Common myeloid progenitor, CD34-positive (primary cell): ENCODE results near the gene MOB3A.

Experiments used
- CTCF ChIA-PET: fragments of 350-600 bp; sonication (Branson Sonifier 250); formaldehyde crosslinking; loops from one replicate; lab custom pipeline; 2021; ENCODE audit warnings: antibody characterized with exemption; lab: Charles Lee
- POLR2A ChIA-PET: fragments of 350-600 bp; sonication (Branson Sonifier 250); formaldehyde crosslinking; loops from one replicate; lab custom pipeline; 2021; ENCODE audit warnings: antibody characterized with exemption; lab: Charles Lee
- DNase-seq, 3 donors: peaks; one replicate each; pipeline versions ENCODE4 v3.0.0 to v3.0.0-alpha.2; 2013
- H3K27ac ChIP-seq, 2 experiments: 1 replicate in 1 of 2; 2 replicates in 1 of 2; pipeline ENCODE4 v1.7.0; 2013; ENCODE audit warnings: inconsistent platforms in 2 of 2, low read length in 2 of 2, mild to moderate bottlenecking in 2 of 2, low read depth in 1 of 2, moderate library complexity in 1 of 2; ENCODE audit not compliant: severe bottlenecking in 2 of 2, insufficient read depth in 1 of 2, poor library complexity in 1 of 2
- H3K27me3 ChIP-seq, 5 experiments: replicated peaks in 2 of 5; 1 replicate in 3 of 5; 2 replicates in 2 of 5; pipeline versions ENCODE4 v1.6.1 to v1.7.0; 2013; ENCODE audit warnings: low read length in 4 of 5, mild to moderate bottlenecking in 2 of 5, moderate library complexity in 2 of 5, inconsistent platforms in 1 of 5; ENCODE audit not compliant: insufficient read depth in 5 of 5, control insufficient read depth in 4 of 5
- H3K36me3 ChIP-seq, 4 experiments: 1 replicate in 2 of 4; 2 replicates in 2 of 4; pipeline versions ENCODE4 v1.6.1 to v1.7.0; 2013; ENCODE audit warnings: low read length in 3 of 4, control low read depth in 1 of 4, mild to moderate bottlenecking in 1 of 4; ENCODE audit not compliant: control insufficient read depth in 4 of 4, insufficient read depth in 4 of 4
- H3K4me1 ChIP-seq, 4 experiments: 1 replicate in 3 of 4; 2 replicates in 1 of 4; pipeline versions ENCODE4 v1.6.1 to v1.7.1; 2013; ENCODE audit warnings: low read length in 3 of 4, mild to moderate bottlenecking in 3 of 4, control low read depth in 1 of 4, inconsistent platforms in 1 of 4, moderate library complexity in 1 of 4; ENCODE audit not compliant: control insufficient read depth in 4 of 4, insufficient read depth in 4 of 4; ENCODE audit errors: control extremely low read depth in 1 of 4
- H3K4me3 ChIP-seq, 7 experiments: 1 replicate in 4 of 7; 2 replicates in 3 of 7; pipeline versions ENCODE4 v1.5.1 to v1.7.0; 2013; ENCODE audit warnings: mild to moderate bottlenecking in 7 of 7, low read length in 6 of 7, moderate library complexity in 6 of 7, inconsistent platforms in 2 of 7, low read depth in 2 of 7, control low read depth in 1 of 7; ENCODE audit not compliant: insufficient read depth in 4 of 7, control insufficient read depth in 1 of 7; ENCODE audit errors: extremely low read depth in 1 of 7
- H3K9me3 ChIP-seq, 5 experiments: 1 replicate in 4 of 5; 2 replicates in 1 of 5; pipeline versions ENCODE4 v1.6.1 to v1.7.1; 2013; ENCODE audit warnings: low read length in 4 of 5, mild to moderate bottlenecking in 2 of 5, inconsistent platforms in 1 of 5, low read depth in 1 of 5, moderate library complexity in 1 of 5; ENCODE audit not compliant: control insufficient read depth in 4 of 5, insufficient read depth in 2 of 5; ENCODE audit errors: control extremely low read depth in 1 of 5
- WGBS: methylation state at CpG from one replicate; pipeline ENCODE4 v1.1.5; 2013; ENCODE audit not compliant: insufficient coverage; 5-methylcytosine and 5-hydroxymethylcytosine counted together

MOB3A gene

GRCh38 chr19:2114821-2115220 lies 18.7 kb upstream of the MOB3A start:
- Histone ChIP-seq H3K4me3 (no peak overlapping the region), H3K27ac (no peak overlapping the region), H3K27me3 (no peaks in the 10 kb centered on the region), H3K9me3 (no peaks in the 10 kb centered on the region), H3K4me1 (no peaks in the 10 kb centered on the region), H3K36me3 (peaks cover 9 to 94% (median 73%) of the 10 kb centered on the region in 4 experiments)
- DNase-seq: no peak
- ChIA-PET CTCF (interaction anchor here (1.2 kb wide), 1 partner anchor 185 kb away, joined by 3 read pairs; no protein-coding TSS in a partner anchor), POLR2A (no interaction called here)
- 98% methylated on average over 21 of the region's 21 CpGs for WGBS

GRCh38 chr19:2114218-2114617 lies 18.1 kb upstream of the MOB3A start:
- DNase-seq: no peak
- 96% methylated on average over 8 of the region's 9 CpGs for WGBS

GRCh38 chr19:2113439-2114211 lies 17.5 kb upstream of the MOB3A start:
- no peaks in the 10 kb centered on the region for H3K27me3 ChIP-seq
- H3K9me3 ChIP-seq: no peaks in the 10 kb centered on the region
- no peak for DNase-seq
- 97% methylated on average over 19 of the region's 24 CpGs for WGBS
- no peaks in the 10 kb centered on the region for H3K4me1 ChIP-seq
- POLR2A ChIA-PET: no interaction called here
- peaks cover 9 to 99% (median 78%) of the 10 kb centered on the region in 4 experiments for H3K36me3 ChIP-seq
- H3K27ac ChIP-seq: no peak overlapping the region
- CTCF ChIA-PET: no interaction called here
- no peak overlapping the region for H3K4me3 ChIP-seq

More at GRCh38 chr19:2114218-2114617, 18.1 kb upstream of the MOB3A start:
- CTCF ChIA-PET: no interaction called here
- no peak overlapping the region for H3K27ac ChIP-seq
- H3K27me3 ChIP-seq: no peaks in the 10 kb centered on the region
- H3K9me3 ChIP-seq: no peaks in the 10 kb centered on the region
- H3K4me1 ChIP-seq: no peaks in the 10 kb centered on the region
- POLR2A ChIA-PET: no interaction called here
- H3K4me3 ChIP-seq: no peak overlapping the region
- H3K36me3 ChIP-seq: peaks cover 9 to 99% (median 75%) of the 10 kb centered on the region in 4 experiments

GRCh38 chr19:2112516-2113320 lies 16.6 kb upstream of the MOB3A start:
- WGBS: 93% methylated on average over 17 of the region's 23 CpGs
- POLR2A ChIA-PET: no interaction called here

GRCh38 chr19:2111886-2112285 lies 15.8 kb upstream of the MOB3A start:
- Histone ChIP-seq H3K4me3 (no peak overlapping the region), H3K27ac (no peak overlapping the region), H3K9me3 (no peaks in the 10 kb centered on the region), H3K36me3 (peaks cover 9 to 96% (median 72%) of the 10 kb centered on the region in 4 experiments), H3K27me3 (no peaks in the 10 kb centered on the region), H3K4me1 (no peaks in the 10 kb centered on the region)
- WGBS: 99% methylated on average over 20 of the region's 20 CpGs
- POLR2A ChIA-PET: interaction anchor here (0.9 kb wide), 1 partner anchor 70 kb away, joined by 3 read pairs; no protein-coding TSS in a partner anchor
- no peak for DNase-seq
- CTCF ChIA-PET: no interaction called here

More at GRCh38 chr19:2112516-2113320, 16.6 kb upstream of the MOB3A start:
- H3K36me3 ChIP-seq: peaks cover 9 to 99% (median 77%) of the 10 kb centered on the region in 4 experiments
- no peaks in the 10 kb centered on the region for H3K4me1 ChIP-seq
- no peaks in the 10 kb centered on the region for H3K9me3 ChIP-seq
- no peak overlapping the region for H3K4me3 ChIP-seq
- CTCF ChIA-PET: interaction anchor here (0.5 kb wide), 1 partner anchor 93 kb away, joined by 3 read pairs; no protein-coding TSS in a partner anchor
- DNase-seq: no peak
- H3K27ac ChIP-seq: no peak overlapping the region
- no peaks in the 10 kb centered on the region for H3K27me3 ChIP-seq

- H3K9me3 ChIP-seq: no peaks in the 10 kb centered on the region
- ChIA-PET CTCF (no interaction called here), POLR2A (interaction anchor here (0.9 kb wide), 1 partner anchor 69 kb away, joined by 3 read pairs; no protein-coding TSS in a partner anchor)
- 96% methylated on average over 22 of the region's 22 CpGs for WGBS
- DNase-seq: no peak
- H3K27ac ChIP-seq: no peak overlapping the region
- no peak overlapping the region for H3K4me3 ChIP-seq
- H3K4me1 ChIP-seq: no peaks in the 10 kb centered on the region
- peaks cover 12 to 96% (median 73%) of the 10 kb centered on the region in 4 experiments for H3K36me3 ChIP-seq
- no peaks in the 10 kb centered on the region for H3K27me3 ChIP-seq
Observed at GRCh38 chr19:2111425-2111824, 15.3 kb upstream of the MOB3A start.
